ENCODE results near the gene PHYH.
A peak's percentile ranks its signal among the peaks of the same experiment; 100 is the strongest.
"Not testable (repeated sequence)": the region's sequence is repeated elsewhere in the genome, so short reads cannot be mapped to it uniquely, and the experiment has no call there.

The PHYH gene

DNA sequence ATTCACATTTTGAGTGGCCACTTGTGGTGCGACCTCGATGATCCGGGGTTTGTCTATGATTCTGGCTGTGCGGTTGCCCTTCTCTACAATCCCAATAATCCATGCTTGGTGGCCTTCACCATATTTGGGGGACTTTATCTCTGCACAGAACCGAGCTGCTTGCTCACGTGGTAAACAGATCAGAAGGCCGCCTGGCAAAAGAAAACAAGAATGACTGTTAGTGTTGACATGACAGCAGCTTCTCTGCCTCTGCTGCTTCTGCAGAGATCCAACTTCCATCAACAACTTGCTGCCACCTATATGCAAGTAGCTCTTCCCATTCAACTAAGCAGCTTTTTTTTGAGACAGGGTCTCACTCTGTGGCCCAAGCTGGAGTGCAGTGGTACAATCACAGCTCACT, 19.3 kb upstream of the PHYH start:
- DNase-seq = no peak

GRCh38 chr10:13317474-13317873, 17.6 kb upstream of the PHYH start:
- DNase-seq = no peak

DNA sequence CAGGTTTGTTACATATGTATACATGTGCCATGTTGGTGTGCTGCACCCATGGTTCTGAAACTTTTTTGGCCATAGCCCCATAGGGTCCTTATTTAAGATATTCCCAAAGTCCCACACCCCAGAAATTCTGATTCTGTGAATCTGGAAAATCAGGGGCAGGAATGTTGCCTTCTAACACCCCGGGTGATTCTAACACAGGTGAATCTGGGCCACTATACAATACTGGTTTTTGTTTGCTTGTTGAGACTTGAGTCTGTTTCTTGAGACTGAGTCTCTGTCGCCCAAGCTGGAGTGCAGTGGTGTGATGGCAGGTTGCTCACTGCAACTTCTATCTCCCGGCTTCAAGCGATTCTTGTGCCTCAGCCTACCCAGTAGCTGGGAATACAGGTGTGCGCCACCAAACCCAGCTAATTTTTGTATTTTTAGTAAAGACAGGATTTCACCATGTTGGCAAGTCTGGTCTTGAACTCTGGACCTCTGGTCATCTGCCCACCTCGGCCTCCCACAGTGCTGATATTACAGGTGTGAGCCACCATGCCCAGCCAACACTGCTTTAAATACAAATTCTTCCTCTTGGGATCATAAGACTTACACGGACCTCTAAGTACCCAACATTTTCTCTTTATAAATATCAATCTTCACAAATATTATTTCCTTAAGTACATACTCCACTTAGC, 16.9 kb upstream of the PHYH start:
- no peak for DNase-seq

DNA sequence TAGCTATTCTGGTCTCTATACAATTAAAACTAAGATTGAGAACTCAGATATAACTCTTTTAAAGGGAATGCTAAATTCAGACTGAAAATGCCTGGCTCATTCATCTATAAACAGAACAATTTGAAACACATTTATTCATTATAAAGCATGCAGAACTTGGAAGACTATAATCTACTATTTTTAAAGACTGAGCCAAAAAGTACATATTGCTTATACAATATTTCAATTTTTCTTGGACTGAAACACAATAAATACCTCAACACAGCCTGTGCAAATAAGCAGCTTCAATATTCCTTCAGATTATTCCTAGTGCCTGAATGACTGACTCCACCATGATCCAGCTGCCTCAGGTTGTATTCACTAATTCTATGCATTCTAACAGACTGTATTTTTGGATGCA, 15.5 kb upstream of the PHYH start:
- DNase-seq = no peak

DNA sequence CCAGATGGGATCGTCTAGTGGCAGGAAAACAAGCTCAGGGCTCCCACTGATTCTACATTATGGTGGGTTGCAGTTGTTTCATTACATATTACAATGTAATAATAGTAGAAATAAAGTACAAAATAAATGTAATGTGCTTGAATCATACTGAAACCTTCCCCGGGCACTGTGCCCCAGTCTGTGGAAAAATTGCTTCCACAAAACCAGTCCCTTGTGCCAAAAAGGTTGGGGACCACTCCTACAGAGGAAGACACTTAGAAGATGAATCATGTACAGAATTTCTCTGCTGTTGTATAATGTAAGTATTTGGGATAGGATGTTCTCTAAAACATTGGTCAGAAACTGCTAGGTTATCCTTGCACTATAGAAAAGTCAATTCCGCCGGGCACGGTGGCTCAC, 11.3 kb upstream of the PHYH start:
- no peak for DNase-seq

DNA sequence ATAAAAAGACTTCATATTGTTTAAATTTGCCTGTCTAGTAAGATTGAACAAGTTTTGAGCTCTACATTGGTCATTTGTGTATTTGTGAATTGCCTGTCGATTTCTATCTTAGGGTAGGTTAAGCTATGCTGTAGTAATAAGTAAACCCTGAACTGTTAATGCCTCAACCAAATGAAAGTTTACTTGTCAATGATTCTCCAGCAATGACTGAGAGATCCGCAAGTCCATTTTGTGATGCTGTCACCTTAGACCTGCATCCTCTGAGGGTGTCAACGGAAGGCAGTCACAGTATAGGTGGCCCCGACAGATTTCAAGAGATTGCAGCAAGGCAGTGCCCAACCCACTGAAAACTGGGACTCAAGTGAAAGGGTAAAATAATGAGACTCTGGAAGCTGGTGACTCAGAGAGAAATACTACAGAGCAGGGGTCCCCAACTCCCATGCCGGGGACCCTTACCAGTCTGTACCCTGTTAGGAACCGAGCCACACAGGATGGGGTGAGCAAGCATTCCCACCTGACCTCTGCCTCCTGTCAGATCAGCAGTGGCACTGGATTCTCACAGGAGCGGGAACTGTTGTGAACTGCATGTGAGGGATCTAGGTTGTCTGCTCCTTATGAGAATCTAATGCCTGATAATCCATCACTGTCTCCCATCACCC, 10.8 kb upstream of the PHYH start:
- DNase-seq = no peak

- DNase-seq = no peak
Measured at GRCh38 chr10:13309792-13310191, 9.9 kb upstream of the PHYH start.

DNA sequence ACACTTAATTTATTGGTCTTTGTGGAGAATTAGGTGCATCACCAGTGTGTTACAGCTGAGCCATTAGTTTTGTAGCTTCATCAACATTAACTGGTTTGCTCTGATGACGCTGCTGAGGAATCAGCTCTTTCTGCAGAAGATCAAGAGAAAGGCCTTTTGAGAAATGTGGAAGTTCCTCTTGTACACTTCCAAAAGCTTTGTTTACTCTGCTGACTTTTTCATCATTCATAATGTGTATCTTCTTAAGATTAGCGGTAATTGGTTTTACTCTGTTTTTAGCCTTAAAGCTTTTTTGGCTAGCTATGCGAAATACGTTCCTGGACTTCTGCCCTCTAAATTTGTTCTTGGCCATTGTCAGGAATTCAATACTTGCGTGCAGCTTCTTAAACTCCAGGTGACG, 8.2 kb upstream of the PHYH start:
- DNase-seq = no peak

- DNase-seq = no peak
Measured at GRCh38 chr10:13306103-13306502, 6.2 kb upstream of the PHYH start.

DNA sequence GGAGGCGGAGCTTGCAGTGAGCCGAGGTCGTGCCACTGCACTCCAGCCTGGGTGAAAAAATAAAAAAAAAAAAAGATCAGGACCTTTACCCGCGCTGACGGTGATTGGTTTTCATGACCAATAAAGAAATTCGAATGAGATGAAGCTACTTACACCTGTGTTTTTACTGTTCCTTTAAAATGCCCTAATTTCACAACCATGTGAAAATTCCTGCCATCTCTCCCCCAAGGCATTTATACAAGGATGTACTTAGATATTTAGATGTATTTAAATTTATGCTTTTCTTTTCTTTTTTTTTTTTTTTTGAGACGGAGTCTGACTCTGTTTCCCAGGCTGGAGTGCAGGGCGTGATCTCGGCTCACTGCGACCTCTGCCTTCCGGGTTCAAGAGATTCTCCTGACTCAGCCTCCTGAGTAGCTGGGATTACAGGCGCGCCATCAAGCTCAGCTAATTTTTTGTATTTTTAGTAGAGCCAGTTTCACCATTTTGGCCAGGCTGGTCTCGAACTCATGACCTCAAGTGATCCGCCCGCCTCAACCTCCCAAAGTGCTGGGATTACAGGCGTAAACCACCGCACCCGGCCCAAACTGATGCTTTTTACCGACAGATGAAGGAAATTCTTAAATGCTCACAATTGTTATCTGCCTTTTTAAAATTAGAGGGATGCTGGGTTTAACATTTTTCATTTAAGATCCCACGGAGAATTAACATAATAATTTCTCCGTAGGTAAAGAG, 3.1 kb upstream of the PHYH start:
- DNase-seq = no peak

- no peak for DNase-seq
Measured at GRCh38 chr10:13298748-13299436, 972 bp downstream of the PHYH start.

- DNase-seq = no peak
Measured at GRCh38 chr10:13296476-13296875, 3.4 kb downstream of the PHYH start.

DNA sequence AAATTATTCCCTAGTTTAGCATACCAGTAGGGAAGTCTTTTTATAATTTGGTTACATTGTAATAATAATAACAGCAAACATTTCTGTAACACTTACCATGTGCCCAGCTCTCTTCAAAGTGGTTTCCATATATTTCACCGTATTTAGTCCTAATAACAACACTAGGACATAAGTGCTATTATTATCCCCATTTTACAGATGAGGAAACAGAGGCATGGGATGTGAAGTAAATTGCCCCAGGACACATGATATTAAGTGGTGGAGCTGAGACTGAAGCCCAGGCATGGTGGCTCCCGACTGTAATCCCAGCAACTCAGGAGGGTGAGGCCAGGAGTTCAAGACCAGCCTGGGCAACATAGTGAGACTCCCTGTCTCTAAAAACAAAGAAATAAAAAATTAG, 5.1 kb downstream of the PHYH start:
- no peak for DNase-seq

DNA sequence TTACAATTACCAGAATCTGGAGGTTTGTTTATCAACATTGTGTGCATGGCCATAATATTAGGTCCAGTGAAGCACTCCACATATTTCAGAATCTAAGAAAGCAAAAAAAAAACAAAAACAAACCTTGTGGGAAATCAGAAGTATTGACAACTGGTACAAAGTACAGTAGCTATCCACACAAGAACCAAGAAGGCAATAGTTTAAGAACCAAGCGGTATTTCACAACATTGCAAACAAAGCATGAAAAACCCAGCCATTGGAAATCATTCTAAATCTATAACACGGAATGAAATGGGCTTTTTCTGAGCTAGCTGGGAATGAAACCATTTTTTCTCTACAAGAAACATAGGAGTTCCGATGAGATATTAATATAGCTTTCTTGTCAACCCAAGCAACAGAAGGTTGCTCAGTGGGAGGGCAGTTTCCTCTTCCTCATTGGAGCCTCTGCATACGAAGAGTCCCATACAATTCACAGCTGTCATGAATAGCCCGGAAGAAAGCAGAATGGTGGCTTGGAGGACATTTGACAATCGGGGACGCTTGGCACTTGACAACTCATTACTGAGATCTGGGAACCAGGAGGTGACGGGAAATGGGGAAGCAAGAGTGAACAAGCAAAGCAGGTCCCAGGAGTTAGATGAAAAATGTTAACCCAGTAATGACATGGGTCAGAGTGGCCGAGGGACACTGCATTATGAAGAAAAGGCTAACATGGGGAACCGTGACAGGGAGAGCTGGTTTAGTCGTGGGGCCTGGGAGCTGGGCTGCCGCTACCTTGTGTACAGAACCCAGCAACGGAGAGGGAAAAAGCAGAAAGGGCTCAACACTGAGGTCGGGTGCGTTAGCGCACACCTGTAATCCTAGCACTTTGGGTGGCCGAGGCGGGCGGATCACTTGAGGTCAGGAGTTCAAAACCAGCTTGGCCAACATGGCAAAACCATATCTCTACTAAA, 7.8 kb downstream of the PHYH start:
- DNase-seq = no peak

GRCh38 chr10:13291061-13291460, 8.8 kb downstream of the PHYH start:
- DNase-seq = no peak

- DNase-seq = no peak
Measured at GRCh38 chr10:13284050-13284449, 15.8 kb downstream of the PHYH start.

- not testable (repeated sequence) for DNase-seq
Measured at GRCh38 chr10:13282348-13282747, 17.5 kb downstream of the PHYH start.

GRCh38 chr10:13276749-13277365, 23.0 kb downstream of the PHYH start:
- DNase-seq = no peak

GRCh38 chr10:13276146-13276545, 23.7 kb downstream of the PHYH start:
- DNase-seq = not testable (repeated sequence)

DNA sequence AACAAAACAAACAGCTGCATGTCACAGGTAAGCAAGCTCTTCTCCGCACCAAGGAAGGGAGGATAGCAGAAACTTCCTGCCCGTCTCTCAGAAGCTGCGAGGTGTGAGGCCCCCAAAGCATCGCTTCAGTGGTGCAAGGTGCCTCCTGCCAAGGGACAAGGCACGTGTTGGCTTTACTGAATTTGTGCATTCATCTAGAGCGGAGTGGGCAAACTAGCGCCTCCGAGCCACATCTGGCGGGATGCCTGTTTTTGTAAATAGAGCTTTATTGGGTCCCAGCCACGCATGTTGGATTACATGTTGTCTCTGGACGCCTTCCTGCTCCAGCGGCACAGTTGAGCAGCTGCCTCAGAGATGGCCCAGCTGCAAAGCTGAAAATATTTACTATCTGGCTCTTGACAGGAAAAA, 27.7 kb downstream of the PHYH start:
- DNase-seq = peak; percentile 8

GRCh38 chr10:13271552-13272163, 28.2 kb downstream of the PHYH start:
- peak; percentile 43 for DNase-seq

Measured in NCI-H774 (cell line).